ENCODE data around the gene RMI1.

The RMI1 gene

DNA sequence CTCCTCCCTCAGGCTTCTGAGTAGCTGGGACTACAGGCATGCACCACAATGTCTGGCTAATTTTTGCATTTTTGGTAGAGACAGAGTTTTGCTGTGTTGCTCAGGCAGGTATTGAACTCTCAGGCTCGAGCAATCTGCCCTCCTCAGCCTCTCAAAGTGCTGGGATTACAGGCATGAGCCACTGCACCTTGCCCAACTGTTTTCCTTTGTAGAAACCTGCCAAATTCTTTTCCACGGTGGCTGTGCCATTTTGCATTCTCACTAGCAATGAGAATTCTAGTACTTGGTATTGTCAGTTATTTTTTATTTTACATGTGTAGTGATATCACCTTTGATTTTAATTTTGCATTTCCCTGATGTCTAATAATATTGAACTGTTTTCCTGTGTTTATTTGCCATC lies 7.8 kb downstream of the RMI1 start:
- H3K4me3 ChIP-seq (ENCODE audit: low read depth, low read length): no peak overlapping the region
- DNase-seq (ENCODE audit: low read depth): no peak
- TF ChIP-seq, protein P1, sequence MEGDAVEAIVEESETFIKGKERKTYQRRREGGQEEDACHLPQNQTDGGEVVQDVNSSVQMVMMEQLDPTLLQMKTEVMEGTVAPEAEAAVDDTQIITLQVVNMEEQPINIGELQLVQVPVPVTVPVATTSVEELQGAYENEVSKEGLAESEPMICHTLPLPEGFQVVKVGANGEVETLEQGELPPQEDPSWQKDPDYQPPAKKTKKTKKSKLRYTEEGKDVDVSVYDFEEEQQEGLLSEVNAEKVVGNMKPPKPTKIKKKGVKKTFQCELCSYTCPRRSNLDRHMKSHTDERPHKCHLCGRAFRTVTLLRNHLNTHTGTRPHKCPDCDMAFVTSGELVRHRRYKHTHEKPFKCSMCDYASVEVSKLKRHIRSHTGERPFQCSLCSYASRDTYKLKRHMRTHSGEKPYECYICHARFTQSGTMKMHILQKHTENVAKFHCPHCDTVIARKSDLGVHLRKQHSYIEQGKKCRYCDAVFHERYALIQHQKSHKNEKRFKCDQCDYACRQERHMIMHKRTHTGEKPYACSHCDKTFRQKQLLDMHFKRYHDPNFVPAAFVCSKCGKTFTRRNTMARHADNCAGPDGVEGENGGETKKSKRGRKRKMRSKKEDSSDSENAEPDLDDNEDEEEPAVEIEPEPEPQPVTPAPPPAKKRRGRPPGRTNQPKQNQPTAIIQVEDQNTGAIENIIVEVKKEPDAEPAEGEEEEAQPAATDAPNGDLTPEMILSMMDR (IDR thresholded peaks at IDR 0.05; ENCODE audit: low read depth, low read length, missing control alignments): no peak

DNA sequence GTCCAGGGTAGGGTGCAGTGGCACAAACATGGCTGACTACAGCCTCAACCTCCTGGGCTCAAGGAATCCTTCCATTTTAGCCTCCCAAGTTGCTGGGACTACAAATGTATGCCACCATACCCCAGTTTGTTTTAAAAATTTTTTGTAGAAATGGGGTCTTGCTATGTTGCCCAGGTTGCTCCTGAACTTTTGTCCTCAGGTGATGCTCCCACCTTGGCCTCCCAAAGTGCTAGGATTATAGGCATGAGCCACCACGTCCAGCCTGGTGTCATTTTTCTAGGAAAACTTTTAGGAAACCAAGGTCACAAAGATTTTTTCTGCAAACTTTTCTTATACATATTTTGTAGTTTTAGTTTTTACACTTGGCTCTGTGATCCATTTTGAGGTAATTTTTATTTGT lies 10.8 kb downstream of the RMI1 start:
- H3K4me3 ChIP-seq (ENCODE audit: low read depth, low read length): no peak overlapping the region
- TF ChIP-seq, protein P1 (IDR thresholded peaks at IDR 0.05; ENCODE audit: low read depth, low read length, missing control alignments): no peak
- no peak for DNase-seq (ENCODE audit: low read depth)

DNA sequence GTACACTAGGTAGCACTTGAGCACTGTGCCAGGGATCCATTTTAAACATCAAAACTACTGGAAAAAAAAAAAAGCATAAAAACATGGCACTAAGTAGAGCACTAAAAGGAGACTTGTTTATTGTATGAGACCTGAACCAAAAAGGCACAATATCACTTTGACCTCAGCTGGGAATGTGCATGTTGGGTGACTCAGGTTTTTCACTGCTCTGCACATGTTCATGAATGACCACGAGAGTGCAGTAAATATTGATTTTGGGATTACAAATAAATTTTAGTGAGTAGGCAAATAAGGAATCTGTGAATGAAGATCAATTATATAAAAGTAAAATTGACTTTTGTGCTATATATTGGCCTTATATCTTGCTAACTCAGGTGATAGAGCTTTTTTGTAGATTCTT lies 11.8 kb downstream of the RMI1 start:
- TF ChIP-seq, protein P1 (IDR thresholded peaks at IDR 0.05; ENCODE audit: low read depth, low read length, missing control alignments): no peak
- DNase-seq (ENCODE audit: low read depth): no peak

DNA sequence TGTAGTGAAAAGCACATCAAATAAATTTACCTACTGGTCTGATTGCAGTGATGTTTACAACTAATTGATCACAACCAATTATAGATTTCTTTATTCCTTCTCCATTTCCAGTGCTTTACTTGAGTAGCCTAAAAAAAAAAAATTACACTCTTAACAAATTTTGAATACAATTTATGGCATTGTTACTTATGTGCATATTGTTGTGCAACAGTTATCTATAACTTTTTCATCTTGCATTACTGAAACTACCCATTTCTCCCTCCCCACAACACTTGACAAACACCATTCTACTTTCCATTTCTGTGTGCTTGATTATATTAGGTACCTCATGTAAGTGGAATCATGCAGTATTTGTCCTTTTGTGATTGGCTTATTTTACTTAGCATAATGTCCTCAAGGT lies 12.3 kb downstream of the RMI1 start:
- TF ChIP-seq, protein P1 (IDR thresholded peaks at IDR 0.05; ENCODE audit: low read depth, low read length, missing control alignments): no peak
- no peak overlapping the region for H3K4me3 ChIP-seq (ENCODE audit: low read depth, low read length)
- DNase-seq (ENCODE audit: low read depth): no peak

More for the DNA sequence above, 11.8 kb downstream of the RMI1 start:
- H3K4me3 ChIP-seq (ENCODE audit: low read depth, low read length): no peak overlapping the region

DNA sequence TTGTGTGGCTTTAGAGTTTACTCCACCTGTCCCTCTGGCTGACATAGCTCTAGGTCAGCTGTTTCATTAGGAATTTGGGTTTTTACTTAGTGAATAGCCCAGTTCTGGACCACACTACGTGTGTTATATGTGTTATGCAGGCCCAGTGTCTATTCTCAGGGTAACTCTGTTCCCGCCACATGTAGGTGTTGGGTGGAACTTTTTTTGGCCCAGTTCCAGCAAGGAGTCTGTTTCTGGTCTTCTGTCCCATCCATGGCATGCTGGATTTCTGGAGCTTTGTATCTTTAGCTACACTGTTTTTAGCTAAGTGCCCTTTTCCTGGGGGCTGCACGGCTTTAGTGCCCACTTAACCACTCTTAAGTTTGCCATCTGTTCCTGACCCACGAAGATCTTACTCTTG lies 15.5 kb downstream of the RMI1 start:
- H3K4me3 ChIP-seq (ENCODE audit: low read depth, low read length): no peak overlapping the region
- TF ChIP-seq, protein P1 (IDR thresholded peaks at IDR 0.05; ENCODE audit: low read depth, low read length, missing control alignments): no peak
- no peak for DNase-seq (ENCODE audit: low read depth)

DNA sequence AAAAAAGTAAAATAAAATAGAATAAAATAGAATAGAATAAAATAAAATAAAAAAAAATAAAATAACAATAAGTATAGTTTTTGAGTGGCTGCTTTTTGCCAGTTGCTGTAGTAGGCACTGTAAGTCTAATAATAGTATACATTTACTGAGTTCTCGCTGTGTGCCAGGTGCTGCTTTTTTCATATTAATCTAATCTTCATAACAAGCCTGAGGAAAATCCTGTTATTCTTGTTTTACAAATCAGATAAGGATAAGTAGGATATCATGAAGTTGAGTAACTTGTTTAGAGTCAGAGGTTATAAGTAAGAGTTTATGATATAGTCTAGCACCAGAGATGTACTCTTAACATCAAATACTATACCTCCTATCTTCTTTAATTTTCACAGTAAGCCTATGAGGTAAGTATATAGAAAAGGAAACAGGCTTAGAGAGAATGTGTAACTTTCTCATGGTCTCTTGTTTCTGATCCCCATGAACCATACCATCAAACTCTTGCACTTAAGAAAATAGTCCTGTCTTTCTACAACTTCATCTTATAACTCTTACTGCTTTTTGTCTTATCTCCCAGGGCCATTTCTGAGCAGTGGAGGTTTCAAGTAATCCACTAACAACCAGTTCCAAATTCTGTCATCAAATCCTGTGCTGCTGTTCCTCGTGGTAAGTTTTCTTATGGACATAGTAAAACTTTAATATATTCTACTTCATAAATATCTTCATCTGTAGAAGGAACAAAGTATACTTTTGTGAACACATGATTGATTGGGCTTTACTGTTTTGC lies 18.7 kb downstream of the RMI1 start:
- no peak for DNase-seq (ENCODE audit: low read depth)
- H3K4me3 ChIP-seq (ENCODE audit: low read depth, low read length): no peak overlapping the region
- TF ChIP-seq, protein P1 (IDR thresholded peaks at IDR 0.05; ENCODE audit: low read depth, low read length, missing control alignments): no peak

DNA sequence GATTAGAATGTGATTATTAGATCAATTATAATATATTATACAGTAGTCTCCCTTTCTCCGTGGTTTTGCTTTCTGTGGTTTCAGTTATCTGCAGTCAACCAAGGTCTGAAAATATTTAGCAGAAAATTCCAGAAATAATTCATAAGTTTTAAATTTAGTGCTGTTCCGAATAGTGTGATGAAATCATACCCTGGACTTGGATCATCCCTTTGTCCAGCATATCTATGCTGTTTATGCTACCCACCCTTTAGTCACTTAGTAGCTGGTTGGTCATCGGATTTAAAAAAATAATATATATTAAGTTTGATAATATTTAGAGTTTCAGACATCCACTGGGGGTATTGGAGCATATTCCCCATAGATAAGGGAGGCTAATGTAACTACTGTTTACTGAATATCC lies 19.6 kb downstream of the RMI1 start:
- no peak overlapping the region for H3K4me3 ChIP-seq (ENCODE audit: low read depth, low read length)
- DNase-seq (ENCODE audit: low read depth): no peak
- TF ChIP-seq, protein P1 (IDR thresholded peaks at IDR 0.05; ENCODE audit: low read depth, low read length, missing control alignments): no peak

Data from GM12864 (cell line).